Panc1 (cell line): ENCODE results near the gene KLHL41. TPM values are rescaled to one million over a fixed set of nuclear protein-coding genes. Genes with fewer than 3 reads are reported as not detected.

Experiments
- ATAC-seq: fragments of 200-7000 bp; cut with Tn5 transposase; 2 replicates; pipeline ENCODE4 v1.9.1; 2020; ENCODE audit warnings: mild to moderate bottlenecking, moderate library complexity
- Bru-seq: library from RNA; stranded (reverse); fragments of 400-500 nt; gene quantifications from one replicate; lab custom pipeline; 2021; lab: Mats Ljungman, UMichigan
- BruChase-seq, 2 experiments: library from RNA; stranded (reverse); fragments of 400-500 nt; gene quantifications; one replicate each; lab custom pipeline; 2021; lab: Mats Ljungman, UMichigan
- BruUV-seq: library from RNA; stranded (reverse); fragments of 400-500 nt; replicated peaks from 2 replicates; lab custom pipeline; 2021; lab: Mats Ljungman, UMichigan
- CTCF ChIA-PET: fragments of 300-600 bp; sonication (Branson Sonifier 250); formaldehyde crosslinking; loops from one replicate; lab custom pipeline; 2022; ENCODE audit warnings: antibody characterized with exemption; lab: Charles Lee
- POLR2A ChIA-PET: fragments of 300-600 bp; sonication (Branson Sonifier 250); formaldehyde crosslinking; loops from one replicate; lab custom pipeline; 2022; ENCODE audit warnings: antibody characterized with exemption; lab: Charles Lee
- DNase-seq: peaks from one replicate; pipeline ENCODE4 v3.0.0-alpha.2; 2010; ENCODE audit warnings: low read depth, low spot score
- H3K27ac ChIP-seq: 2 replicates; pipeline ENCODE4 v1.5.1; 2011; ENCODE audit warnings: mild to moderate bottlenecking, low read length, inconsistent platforms
- H3K27me3 ChIP-seq: fragments of 200-500 bp; sonication (Bioruptor generic); 2 replicates; pipeline ENCODE4 v1.6.0; 2014; ENCODE audit warnings: low read length, inconsistent platforms; ENCODE audit not compliant: control insufficient read depth, insufficient read depth
- H3K36me3 ChIP-seq: fragments of 200-500 bp; sonication (Bioruptor generic); 2 replicates; pipeline ENCODE4 v1.5.1; 2014; ENCODE audit warnings: inconsistent platforms, mild to moderate bottlenecking, low read length, moderate library complexity; ENCODE audit not compliant: control insufficient read depth, insufficient read depth
- H3K4me1 ChIP-seq: 2 replicates; pipeline ENCODE4 v1.5.1; 2011; ENCODE audit warnings: inconsistent platforms, mild to moderate bottlenecking, low read length, moderate library complexity; ENCODE audit not compliant: control insufficient read depth, insufficient read depth
- H3K4me3 ChIP-seq, 2 experiments: 2 replicates each; pipeline ENCODE4 v1.5.1; 2011 to 2012; ENCODE audit warnings: low read depth in 2 of 2, low read length in 2 of 2, mild to moderate bottlenecking in 2 of 2, inconsistent platforms in 1 of 2, moderate library complexity in 1 of 2
- H3K9me3 ChIP-seq: fragments of 200-500 bp; sonication (Bioruptor generic); 2 replicates; pipeline ENCODE4 v1.5.1; 2014; ENCODE audit warnings: low read depth, mild to moderate bottlenecking, inconsistent platforms, low read length, moderate library complexity; ENCODE audit not compliant: control insufficient read depth, insufficient read depth
- CTCF ChIP-seq: fragments of 450-650 bp; IDR thresholded peaks from 2 replicates; pipeline ENCODE4 v1.5.1; 2017; ENCODE audit warnings: mild to moderate bottlenecking
- POLR2AphosphoS5 ChIP-seq: IDR thresholded peaks from 2 replicates; pipeline ENCODE4 v1.6.1; 2012; ENCODE audit warnings: mild to moderate bottlenecking, low read depth, low read length, moderate library complexity
- REST ChIP-seq, 2 experiments: IDR thresholded peaks; 2 replicates each; pipeline ENCODE4 v1.6.1; 2011 to 2012; ENCODE audit warnings: low read depth in 2 of 2, control low read depth in 1 of 2, low read length in 1 of 2, mild to moderate bottlenecking in 1 of 2, moderate library complexity in 1 of 2; ENCODE audit not compliant: insufficient read depth in 1 of 2
- SIN3A ChIP-seq: IDR thresholded peaks from 2 replicates; pipeline ENCODE4 v1.6.1; 2012; ENCODE audit warnings: low read depth, mild to moderate bottlenecking, low read length, moderate library complexity, borderline replicate concordance; ENCODE audit not compliant: insufficient read depth
- TCF7L2 ChIP-seq: IDR thresholded peaks from 2 replicates; pipeline ENCODE4 v1.6.1; 2011; ENCODE audit warnings: mild to moderate bottlenecking, low read depth, low read length, inconsistent platforms
- in situ Hi-C: cut with HindIII; loops from 2 replicates; pipeline ENCODE4 v1.10.0; 2016; ENCODE audit warnings: low sequenced_read_pairs, low pct_unique_long_range_greater_than_20kb
- intact Hi-C: fragments of 100-400 bp; cut with micrococcal nuclease; formaldehyde crosslinking; loops from one replicate; pipeline ENCODE4 v1.10.0; 2022; ENCODE audit not compliant: unreplicated experiment
- long read RNA-seq: library from polyadenylated mRNA; unstranded; transcript quantifications from one replicate; pipeline ENCODE4 v2.0.0, GENCODE V29; 2021; ENCODE audit not compliant: unreplicated experiment
- polyA plus RNA-seq: library from polyadenylated mRNA; unstranded; fragments of >200 nt; gene quantifications from one replicate; pipeline ENCODE4 v1.2.1, GENCODE V29; 2012; ENCODE audit warnings: missing spikeins; ENCODE audit not compliant: insufficient read length
- total RNA-seq: library from RNA; stranded (reverse); gene quantifications from one replicate; pipeline ENCODE4 v1.2.1, GENCODE V29; 2021; ENCODE audit not compliant: unreplicated experiment

KLHL41 gene
- total RNA-seq (0.72 TPM), Bru-seq, nascent RNA (percentile 44 among the genes with signal in this experiment), BruChase-seq, experiment 1, labeled RNA remaining after a 2-hour chase (percentile 53 among the genes with signal in this experiment), BruChase-seq, experiment 2, labeled RNA remaining after a 6-hour chase (percentile 66 among the genes with signal in this experiment)
- 0.22 TPM for polyA plus RNA-seq
- long read RNA-seq, result 0 reads

- ATAC-seq (peak; percentile 85), DNase-seq (no peak)
- Histone ChIP-seq H3K36me3 (no peaks in the 10 kb centered on the region), H3K9me3 (no peaks in the 10 kb centered on the region), H3K4me3 (no peak within 1 kb of the TSS), H3K27ac (peak within 1 kb of the TSS; percentile 57), H3K27me3 (no peaks in the 10 kb centered on the region), H3K4me1 (peaks cover 13% of the 10 kb centered on the region)
- ChIA-PET CTCF (no interaction called here), POLR2A (no interaction called here)
- TF ChIP-seq TCF7L2, result no peak
- no peak for TF ChIP-seq POLR2AphosphoS5
- in situ Hi-C loops, result no loop called here
- BruUV-seq, result no TSS peak
- intact Hi-C loops, result no loop called here
These were observed at the start of gene KLHL41 for GRCh38 chr2:169509298-169509885. TSS of gene KLHL41 (plus strand) at chr2:169509702. CDS start at chr2:169509779, 77 bp downstream.

GRCh38 chr2:169461143-169461542, 48.4 kb upstream of the KLHL41 start:
- CTCF ChIA-PET, result no interaction called here
- intact Hi-C loops, result no loop called here
- ATAC-seq (no peak), DNase-seq (no peak)
- Histone ChIP-seq H3K4me1 (no peaks in the 10 kb centered on the region), H3K4me3 (no peak overlapping the region), H3K27me3 (no peaks in the 10 kb centered on the region), H3K36me3 (no peaks in the 10 kb centered on the region), H3K27ac (no peak overlapping the region), H3K9me3 (no peaks in the 10 kb centered on the region)
- in situ Hi-C loops, result no loop called here
- no TSS peak for BruUV-seq
- POLR2A ChIA-PET, result no interaction called here
- no peak for TF ChIP-seq POLR2AphosphoS5
- no peak for TF ChIP-seq SIN3A

- no peak overlapping the region for H3K27ac ChIP-seq
- TF ChIP-seq SIN3A (no peak), CTCF (no peak), POLR2AphosphoS5 (no peak), TCF7L2 (no peak), REST (IDR thresholded peaks at IDR 0.05; ENCODE audit: insufficient read depth in 1 of 2, low read depth in 2 of 2, low read length in 1 of 2) (no peak)
- no peaks in the 10 kb centered on the region for H3K9me3 ChIP-seq
- no peaks in the 10 kb centered on the region for H3K4me1 ChIP-seq
- no peaks in the 10 kb centered on the region for H3K36me3 ChIP-seq
- ChIA-PET POLR2A (interaction anchor here (0.6 kb wide), 1 partner anchor 44 kb away, joined by 3 read pairs; no protein-coding TSS in a partner anchor), CTCF (interaction anchor here (0.6 kb wide), 1 partner anchor 11 kb away, joined by 4 read pairs; no protein-coding TSS in a partner anchor)
- no peak for DNase-seq
- intact Hi-C loops (no loop called here), in situ Hi-C loops (no loop called here)
- no peak for ATAC-seq
- H3K4me3 ChIP-seq, result no peak overlapping the region
- H3K27me3 ChIP-seq, result no peaks in the 10 kb centered on the region
- BruUV-seq, result no TSS peak
These were observed 46.4 kb upstream of the KLHL41 start for GRCh38 chr2:169462896-169463695.
